Activated CD4-positive, alpha-beta memory T cell treated with anti-CD3 and anti-CD28 coated beads, Interleukin-2, amount 10 ng/mL, durations not matched to agents 7 days and 5 days (primary cell): ENCODE results near the gene SHMT2. TPM values are rescaled to one million over a fixed set of nuclear protein-coding genes. Genes with fewer than 3 reads are reported as not detected.

Source experiments
- CTCF ChIA-PET: fragments of 350-600 bp; sonication (Branson Sonifier 250); formaldehyde crosslinking; loops from one replicate; lab custom pipeline; 2021; ENCODE audit warnings: antibody characterized with exemption, inconsistent platforms; lab: Charles Lee
- POLR2A ChIA-PET: fragments of 350-600 bp; sonication (Branson Sonifier 250); formaldehyde crosslinking; loops from one replicate; lab custom pipeline; 2021; ENCODE audit warnings: antibody characterized with exemption; lab: Charles Lee
- DNase-seq: peaks from one replicate; pipeline ENCODE4 v3.0.0-alpha.2; 2020
- H3K27ac Mint-ChIP-seq: one replicate; pipeline ENCODE4 v1.8.0; 2021; ENCODE audit warnings: mild to moderate bottlenecking, mixed read lengths
- H3K27me3 Mint-ChIP-seq: one replicate; pipeline ENCODE4 v1.8.0; 2021; ENCODE audit warnings: mixed read lengths
- H3K36me3 Mint-ChIP-seq: one replicate; pipeline ENCODE4 v1.8.0; 2021; ENCODE audit warnings: low read depth, mixed read lengths
- H3K4me1 Mint-ChIP-seq: one replicate; pipeline ENCODE4 v1.8.0; 2021; ENCODE audit warnings: mixed read lengths
- H3K4me3 Mint-ChIP-seq: one replicate; pipeline ENCODE4 v1.8.0; 2021; ENCODE audit warnings: mild to moderate bottlenecking, mixed read lengths
- H3K9me3 Mint-ChIP-seq: one replicate; pipeline ENCODE4 v1.8.0; 2021; ENCODE audit warnings: mixed read lengths
- total RNA-seq, 2 experiments: library from RNA; stranded (reverse); gene quantifications; one replicate each; pipeline ENCODE4 v1.2.3, GENCODE V29; 2021

Gene SHMT2
- total RNA-seq, 2 experiments from 2014 or later, result 224 to 244 TPM

DNA sequence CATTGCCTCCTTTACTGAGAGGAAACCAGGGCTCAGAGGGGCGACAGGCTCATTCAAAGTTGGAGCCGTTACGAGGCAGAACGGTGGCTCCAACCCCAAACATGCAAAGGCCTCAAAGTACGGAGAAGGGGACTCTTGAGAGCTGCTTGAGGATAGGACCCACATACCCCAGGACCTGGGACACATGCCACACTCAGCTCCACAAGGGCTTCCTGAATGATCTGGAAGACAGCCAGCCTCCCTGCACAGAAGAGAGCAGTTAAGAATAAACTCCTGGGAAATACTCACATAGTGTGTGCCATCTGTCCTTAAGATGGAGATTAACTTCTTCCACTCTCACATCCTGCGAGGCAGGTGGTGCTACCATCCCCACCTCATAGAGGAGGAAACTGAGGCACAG is 39.5 kb upstream of the SHMT2 start:
- no peak for DNase-seq
- CTCF ChIA-PET, result interaction anchor here (0.8 to 1.5 kb wide), 2 partner anchors 16 to 78 kb away, joined by 3 read pairs; no protein-coding TSS in a partner anchor
- H3K36me3 Mint-ChIP-seq, result no peaks in the 10 kb centered on the region
- H3K27me3 Mint-ChIP-seq, result no peaks in the 10 kb centered on the region
- POLR2A ChIA-PET, result no interaction called here
- H3K4me1 Mint-ChIP-seq, result no peaks in the 10 kb centered on the region
- no peaks in the 10 kb centered on the region for H3K9me3 Mint-ChIP-seq
- no peak overlapping the region for H3K4me3 Mint-ChIP-seq
- H3K27ac Mint-ChIP-seq, result no peak overlapping the region

DNA sequence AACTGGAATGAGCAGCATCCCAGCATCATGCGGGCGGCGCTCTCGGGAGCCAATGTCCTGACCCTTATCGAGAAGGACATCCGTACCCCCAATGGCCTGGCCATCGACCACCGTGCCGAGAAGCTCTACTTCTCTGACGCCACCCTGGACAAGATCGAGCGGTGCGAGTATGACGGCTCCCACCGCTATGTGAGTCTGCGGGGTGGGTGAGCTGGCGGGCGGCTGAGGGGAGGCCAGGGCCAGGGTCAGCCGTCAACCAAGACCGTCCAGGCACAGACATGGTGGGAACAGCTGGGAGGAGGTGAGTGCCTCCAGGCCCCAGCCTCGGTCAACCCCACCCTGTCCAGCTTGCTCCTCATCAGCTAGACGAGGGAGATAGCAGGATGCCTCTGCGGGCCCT is 38.7 kb upstream of the SHMT2 start:
- no peak for DNase-seq
- Mint-ChIP-seq H3K4me1 (no peaks in the 10 kb centered on the region), H3K9me3 (no peaks in the 10 kb centered on the region), H3K27me3 (no peaks in the 10 kb centered on the region), H3K36me3 (no peaks in the 10 kb centered on the region), H3K4me3 (no peak overlapping the region), H3K27ac (no peak overlapping the region)
- ChIA-PET CTCF (interaction anchor here (0.6 kb wide), 1 partner anchor 22 kb away, joined by 3 read pairs; no protein-coding TSS in a partner anchor), POLR2A (no interaction called here)

DNA sequence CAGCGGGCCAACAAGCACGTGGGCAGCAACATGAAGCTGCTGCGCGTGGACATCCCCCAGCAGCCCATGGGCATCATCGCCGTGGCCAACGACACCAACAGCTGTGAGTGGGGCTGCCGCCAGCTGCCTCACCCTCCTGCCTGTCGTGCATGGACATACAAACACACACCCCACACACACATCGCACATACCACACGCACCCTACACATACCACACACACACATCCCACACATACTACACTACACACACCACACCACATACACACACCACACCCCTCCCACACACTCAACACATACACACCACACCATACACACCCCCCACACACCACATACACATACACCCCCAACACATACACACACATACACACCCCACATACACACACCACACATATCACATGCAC is 38.1 kb upstream of the SHMT2 start:
- no peak for DNase-seq
- H3K27ac Mint-ChIP-seq, result no peak overlapping the region
- no peak overlapping the region for H3K4me3 Mint-ChIP-seq
- no peaks in the 10 kb centered on the region for H3K36me3 Mint-ChIP-seq
- no peaks in the 10 kb centered on the region for H3K4me1 Mint-ChIP-seq
- H3K9me3 Mint-ChIP-seq, result no peaks in the 10 kb centered on the region
- peaks cover under 1% of the 10 kb centered on the region for H3K27me3 Mint-ChIP-seq
- ChIA-PET POLR2A (no interaction called here), CTCF (interaction anchor here (0.6 kb wide), 1 partner anchor 22 kb away, joined by 3 read pairs; no protein-coding TSS in a partner anchor)

DNA sequence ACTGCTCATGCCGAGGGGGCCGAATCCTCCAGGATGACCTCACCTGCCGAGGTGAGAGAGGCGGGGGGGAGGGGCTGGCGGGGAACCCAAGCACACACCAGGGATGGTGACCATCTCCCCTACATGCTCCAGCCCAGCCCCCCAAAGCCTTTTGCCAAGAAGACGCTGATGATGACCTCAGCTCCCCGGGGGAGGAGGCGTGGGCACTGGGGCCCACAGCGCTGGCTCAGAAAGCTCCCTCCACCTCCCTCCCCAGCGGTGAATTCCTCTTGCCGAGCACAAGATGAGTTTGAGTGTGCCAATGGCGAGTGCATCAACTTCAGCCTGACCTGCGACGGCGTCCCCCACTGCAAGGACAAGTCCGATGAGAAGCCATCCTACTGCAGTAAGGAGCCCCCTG is 36.6 kb upstream of the SHMT2 start:
- Mint-ChIP-seq H3K27ac (no peak overlapping the region), H3K4me1 (no peaks in the 10 kb centered on the region), H3K36me3 (no peaks in the 10 kb centered on the region), H3K4me3 (no peak overlapping the region), H3K27me3 (peaks cover 1% of the 10 kb centered on the region), H3K9me3 (no peaks in the 10 kb centered on the region)
- no peak for DNase-seq
- CTCF ChIA-PET, result no interaction called here
- POLR2A ChIA-PET, result no interaction called here

DNA sequence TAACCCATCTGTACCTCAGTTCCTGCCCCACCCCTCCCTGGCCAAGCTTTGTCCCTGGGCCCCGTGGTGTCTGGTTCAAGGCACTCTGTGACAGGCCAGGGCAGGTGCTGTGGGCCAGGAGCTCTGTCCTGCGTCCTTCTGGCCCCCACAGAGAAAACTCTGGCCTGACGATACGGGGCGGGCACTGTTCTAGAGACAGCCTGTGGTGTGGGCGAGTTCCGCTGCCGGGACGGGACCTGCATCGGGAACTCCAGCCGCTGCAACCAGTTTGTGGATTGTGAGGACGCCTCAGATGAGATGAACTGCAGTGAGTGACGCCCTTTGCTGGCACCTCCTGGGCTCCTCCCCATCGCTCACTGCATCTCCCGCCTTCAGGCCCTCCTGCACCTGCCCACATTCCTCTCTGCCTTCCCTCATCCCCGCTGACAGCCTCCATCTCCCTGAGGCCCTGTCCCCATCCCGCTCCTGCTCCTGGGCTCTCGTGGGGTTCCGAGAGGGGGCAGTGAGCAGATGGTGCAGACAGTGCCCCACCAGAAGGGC is 35.7 kb upstream of the SHMT2 start:
- Mint-ChIP-seq H3K27me3 (peaks cover 1% of the 10 kb centered on the region), H3K4me1 (no peaks in the 10 kb centered on the region), H3K4me3 (no peak overlapping the region), H3K27ac (no peak overlapping the region), H3K36me3 (no peaks in the 10 kb centered on the region), H3K9me3 (no peaks in the 10 kb centered on the region)
- CTCF ChIA-PET, result no interaction called here
- no peak for DNase-seq
- POLR2A ChIA-PET, result no interaction called here

DNA sequence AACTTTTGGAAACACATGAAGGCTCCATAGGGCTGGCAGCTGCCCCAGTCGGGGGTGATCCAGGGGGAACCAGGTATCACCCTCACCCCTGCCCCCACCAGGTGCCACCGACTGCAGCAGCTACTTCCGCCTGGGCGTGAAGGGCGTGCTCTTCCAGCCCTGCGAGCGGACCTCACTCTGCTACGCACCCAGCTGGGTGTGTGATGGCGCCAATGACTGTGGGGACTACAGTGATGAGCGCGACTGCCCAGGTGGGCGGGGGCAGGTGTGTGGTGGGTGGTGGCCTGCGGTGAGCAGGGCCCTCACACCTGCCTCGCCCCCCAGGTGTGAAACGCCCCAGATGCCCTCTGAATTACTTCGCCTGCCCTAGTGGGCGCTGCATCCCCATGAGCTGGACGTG is 35.3 kb upstream of the SHMT2 start:
- CTCF ChIA-PET, result no interaction called here
- POLR2A ChIA-PET, result no interaction called here
- Mint-ChIP-seq H3K4me1 (no peaks in the 10 kb centered on the region), H3K27me3 (peaks cover 1% of the 10 kb centered on the region), H3K4me3 (no peak overlapping the region), H3K9me3 (no peaks in the 10 kb centered on the region), H3K36me3 (no peaks in the 10 kb centered on the region), H3K27ac (no peak overlapping the region)
- no peak for DNase-seq

DNA sequence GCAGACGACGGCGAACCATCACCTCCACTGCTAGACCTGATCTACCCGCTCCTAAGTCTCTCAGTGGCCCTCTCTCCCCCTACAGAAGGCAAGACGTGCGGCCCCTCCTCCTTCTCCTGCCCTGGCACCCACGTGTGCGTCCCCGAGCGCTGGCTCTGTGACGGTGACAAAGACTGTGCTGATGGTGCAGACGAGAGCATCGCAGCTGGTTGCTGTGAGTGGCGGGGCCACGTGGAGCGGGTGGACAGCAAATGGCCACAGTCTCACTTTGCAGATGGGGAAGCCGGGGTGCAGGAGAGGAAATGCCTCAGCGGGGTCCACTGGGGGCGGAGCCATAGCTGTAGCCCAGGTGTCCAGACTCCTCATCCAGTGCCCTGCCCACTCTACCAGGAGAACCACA is 34.3 kb upstream of the SHMT2 start:
- ChIA-PET POLR2A (no interaction called here), CTCF (no interaction called here)
- H3K4me3 Mint-ChIP-seq, result no peak overlapping the region
- no peaks in the 10 kb centered on the region for H3K36me3 Mint-ChIP-seq
- H3K9me3 Mint-ChIP-seq, result no peaks in the 10 kb centered on the region
- H3K27me3 Mint-ChIP-seq, result peaks cover 1% of the 10 kb centered on the region
- no peak for DNase-seq
- no peak overlapping the region for H3K27ac Mint-ChIP-seq
- no peaks in the 10 kb centered on the region for H3K4me1 Mint-ChIP-seq

DNA sequence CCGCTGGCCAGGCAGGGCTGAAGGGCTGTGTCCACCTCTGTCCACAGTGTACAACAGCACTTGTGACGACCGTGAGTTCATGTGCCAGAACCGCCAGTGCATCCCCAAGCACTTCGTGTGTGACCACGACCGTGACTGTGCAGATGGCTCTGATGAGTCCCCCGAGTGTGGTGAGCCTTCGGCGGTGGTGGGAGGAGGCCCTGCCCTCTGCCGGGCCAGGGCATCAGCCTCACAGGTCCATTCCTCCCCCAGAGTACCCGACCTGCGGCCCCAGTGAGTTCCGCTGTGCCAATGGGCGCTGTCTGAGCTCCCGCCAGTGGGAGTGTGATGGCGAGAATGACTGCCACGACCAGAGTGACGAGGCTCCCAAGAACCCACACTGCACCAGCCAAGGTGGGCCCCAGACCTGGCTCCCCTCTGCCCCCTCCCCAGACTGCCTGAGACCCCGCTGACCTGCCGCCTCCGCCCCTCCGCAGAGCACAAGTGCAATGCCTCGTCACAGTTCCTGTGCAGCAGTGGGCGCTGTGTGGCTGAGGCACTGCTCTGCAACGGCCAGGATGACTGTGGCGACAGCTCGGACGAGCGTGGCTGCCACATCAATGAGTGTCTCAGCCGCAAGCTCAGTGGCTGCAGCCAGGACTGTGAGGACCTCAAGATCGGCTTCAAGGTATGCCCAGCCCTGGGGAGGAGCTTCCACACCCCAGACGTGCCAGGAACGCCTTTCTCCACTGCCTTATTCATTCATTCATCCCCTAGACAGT is 33.7 kb upstream of the SHMT2 start:
- Mint-ChIP-seq H3K36me3 (no peaks in the 10 kb centered on the region), H3K4me3 (no peak overlapping the region), H3K9me3 (no peaks in the 10 kb centered on the region), H3K27ac (no peak overlapping the region), H3K27me3 (peaks cover 1% of the 10 kb centered on the region), H3K4me1 (no peaks in the 10 kb centered on the region)
- ChIA-PET POLR2A (no interaction called here), CTCF (interaction anchor here (0.9 kb wide), 1 partner anchor 71 kb away, joined by 3 read pairs; no protein-coding TSS in a partner anchor)
- no peak for DNase-seq

DNA sequence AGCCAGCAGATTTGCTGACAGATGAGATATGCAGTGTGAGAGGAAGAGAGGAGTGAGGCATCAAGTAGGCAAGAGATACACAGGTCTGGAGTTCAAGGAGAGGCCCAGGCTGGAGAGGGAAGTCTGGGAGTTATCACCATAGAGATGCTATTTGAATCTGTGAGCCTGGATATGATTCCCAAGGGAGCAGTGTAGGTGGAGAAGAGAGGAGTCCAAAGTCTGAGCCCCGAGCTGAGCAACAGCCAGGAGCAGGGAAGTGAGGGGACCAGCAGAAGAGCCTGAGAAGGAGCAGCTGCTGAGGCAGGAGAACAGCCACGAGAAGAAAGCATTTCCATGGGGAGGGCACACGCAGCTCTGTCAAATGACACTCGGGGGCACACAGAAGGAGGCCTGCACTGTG is 33.1 kb upstream of the SHMT2 start:
- Mint-ChIP-seq H3K4me1 (no peaks in the 10 kb centered on the region), H3K9me3 (no peaks in the 10 kb centered on the region), H3K36me3 (no peaks in the 10 kb centered on the region), H3K4me3 (no peak overlapping the region), H3K27me3 (peaks cover 1% of the 10 kb centered on the region), H3K27ac (no peak overlapping the region)
- POLR2A ChIA-PET, result no interaction called here
- DNase-seq, result no peak
- CTCF ChIA-PET, result interaction anchor here (0.9 kb wide), 1 partner anchor 72 kb away, joined by 3 read pairs; no protein-coding TSS in a partner anchor

DNA sequence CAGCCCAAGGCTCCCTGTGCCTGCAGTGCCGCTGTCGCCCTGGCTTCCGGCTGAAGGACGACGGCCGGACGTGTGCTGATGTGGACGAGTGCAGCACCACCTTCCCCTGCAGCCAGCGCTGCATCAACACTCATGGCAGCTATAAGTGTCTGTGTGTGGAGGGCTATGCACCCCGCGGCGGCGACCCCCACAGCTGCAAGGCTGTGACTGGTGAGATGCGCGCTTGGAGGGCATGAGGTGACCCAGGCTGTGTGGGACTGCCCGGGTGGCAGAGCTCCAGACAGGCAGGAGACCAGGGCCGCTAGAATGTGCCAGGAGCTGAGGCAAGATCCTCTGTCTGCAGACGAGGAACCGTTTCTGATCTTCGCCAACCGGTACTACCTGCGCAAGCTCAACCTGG is 32.6 kb upstream of the SHMT2 start:
- Mint-ChIP-seq H3K4me1 (no peaks in the 10 kb centered on the region), H3K4me3 (no peak overlapping the region), H3K36me3 (no peaks in the 10 kb centered on the region), H3K9me3 (no peaks in the 10 kb centered on the region), H3K27ac (no peak overlapping the region), H3K27me3 (peaks cover 1% of the 10 kb centered on the region)
- no peak for DNase-seq
- ChIA-PET POLR2A (no interaction called here), CTCF (no interaction called here)

DNA sequence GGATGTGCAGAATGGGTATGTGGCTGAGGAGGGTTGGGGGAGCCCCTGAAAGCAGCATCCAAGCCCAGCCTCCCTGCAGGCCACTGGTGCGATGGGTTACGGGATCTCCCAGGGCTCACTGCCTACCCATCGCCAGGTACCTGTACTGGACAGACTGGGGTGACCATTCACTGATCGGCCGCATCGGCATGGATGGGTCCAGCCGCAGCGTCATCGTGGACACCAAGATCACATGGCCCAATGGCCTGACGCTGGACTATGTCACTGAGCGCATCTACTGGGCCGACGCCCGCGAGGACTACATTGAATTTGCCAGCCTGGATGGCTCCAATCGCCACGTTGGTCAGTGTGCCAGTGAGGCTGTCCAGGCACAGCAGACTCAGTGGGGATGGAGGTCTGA is 31.2 kb upstream of the SHMT2 start:
- CTCF ChIA-PET, result interaction anchor here (1.1 kb wide), 1 partner anchor 15 kb away, joined by 3 read pairs; no protein-coding TSS in a partner anchor
- Mint-ChIP-seq H3K36me3 (no peaks in the 10 kb centered on the region), H3K27ac (no peak overlapping the region), H3K9me3 (no peaks in the 10 kb centered on the region), H3K4me1 (no peaks in the 10 kb centered on the region), H3K4me3 (no peak overlapping the region), H3K27me3 (peaks cover 1% of the 10 kb centered on the region)
- POLR2A ChIA-PET, result no interaction called here
- no peak for DNase-seq

DNA sequence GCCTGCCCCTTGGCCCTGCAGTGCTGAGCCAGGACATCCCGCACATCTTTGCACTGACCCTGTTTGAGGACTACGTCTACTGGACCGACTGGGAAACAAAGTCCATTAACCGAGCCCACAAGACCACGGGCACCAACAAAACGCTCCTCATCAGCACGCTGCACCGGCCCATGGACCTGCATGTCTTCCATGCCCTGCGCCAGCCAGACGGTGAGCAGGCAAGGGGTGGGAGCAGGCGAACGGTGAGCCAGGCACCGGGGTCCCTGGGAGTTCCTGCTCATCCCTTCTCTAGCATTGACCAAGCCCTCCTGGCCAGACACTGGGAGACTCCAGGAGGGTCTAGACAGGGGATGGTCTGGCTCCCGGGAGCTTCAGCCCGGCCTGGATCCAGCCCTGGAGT is 30.3 kb upstream of the SHMT2 start:
- CTCF ChIA-PET, result no interaction called here
- H3K27me3 Mint-ChIP-seq, result peaks cover 1% of the 10 kb centered on the region
- POLR2A ChIA-PET, result no interaction called here
- no peak for DNase-seq
- H3K36me3 Mint-ChIP-seq, result no peaks in the 10 kb centered on the region
- H3K27ac Mint-ChIP-seq, result no peak overlapping the region
- H3K9me3 Mint-ChIP-seq, result no peaks in the 10 kb centered on the region
- no peaks in the 10 kb centered on the region for H3K4me1 Mint-ChIP-seq
- no peak overlapping the region for H3K4me3 Mint-ChIP-seq

DNA sequence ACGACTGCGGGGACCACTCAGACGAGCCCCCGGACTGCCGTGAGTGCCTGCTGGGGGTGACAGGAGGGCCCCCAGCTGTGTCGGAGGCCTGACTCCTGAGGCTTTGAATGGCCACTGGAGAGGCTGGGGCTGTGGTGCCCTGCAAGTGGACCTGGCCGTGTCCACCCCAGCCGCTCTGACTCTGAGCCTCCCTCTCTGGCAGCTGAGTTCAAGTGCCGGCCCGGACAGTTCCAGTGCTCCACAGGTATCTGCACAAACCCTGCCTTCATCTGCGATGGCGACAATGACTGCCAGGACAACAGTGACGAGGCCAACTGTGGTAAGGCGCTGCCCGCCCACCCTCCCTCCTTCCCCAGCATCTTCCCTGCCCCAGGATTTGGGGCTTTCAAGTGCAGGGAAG is 29.0 kb upstream of the SHMT2 start:
- CTCF ChIA-PET, result no interaction called here
- DNase-seq, result no peak
- H3K36me3 Mint-ChIP-seq, result no peaks in the 10 kb centered on the region
- H3K27ac Mint-ChIP-seq, result no peak overlapping the region
- H3K4me1 Mint-ChIP-seq, result no peaks in the 10 kb centered on the region
- POLR2A ChIA-PET, result no interaction called here
- no peak overlapping the region for H3K4me3 Mint-ChIP-seq
- H3K9me3 Mint-ChIP-seq, result no peaks in the 10 kb centered on the region
- peaks cover 1% of the 10 kb centered on the region for H3K27me3 Mint-ChIP-seq

DNA sequence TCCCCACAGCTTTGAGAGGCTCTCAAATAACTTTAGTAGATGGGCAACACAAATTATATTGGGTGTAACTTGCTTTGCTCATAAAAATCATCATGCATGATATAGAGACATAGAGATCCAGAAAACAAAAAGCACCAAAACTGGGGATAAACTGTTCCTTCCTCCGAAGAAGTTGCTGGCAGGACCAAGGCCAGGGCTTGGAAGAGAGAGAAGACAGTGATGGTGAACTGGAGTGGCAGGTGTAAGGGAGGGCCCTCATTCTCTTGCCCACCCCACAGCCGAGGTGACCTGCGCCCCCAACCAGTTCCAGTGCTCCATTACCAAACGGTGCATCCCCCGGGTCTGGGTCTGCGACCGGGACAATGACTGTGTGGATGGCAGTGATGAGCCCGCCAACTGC is 28.3 kb upstream of the SHMT2 start:
- CTCF ChIA-PET, result no interaction called here
- no peaks in the 10 kb centered on the region for H3K4me1 Mint-ChIP-seq
- no peak overlapping the region for H3K4me3 Mint-ChIP-seq
- peaks cover 1% of the 10 kb centered on the region for H3K27me3 Mint-ChIP-seq
- POLR2A ChIA-PET, result no interaction called here
- H3K36me3 Mint-ChIP-seq, result no peaks in the 10 kb centered on the region
- no peaks in the 10 kb centered on the region for H3K9me3 Mint-ChIP-seq
- DNase-seq, result no peak
- no peak overlapping the region for H3K27ac Mint-ChIP-seq
